Dedifferentiated amniotic fluid mesenchymal stem cell (primary cell): ENCODE results near the gene WNT2B.

Experiments
- DNase-seq: peaks from one replicate; pipeline ENCODE4 v3.0.0-alpha.2; 2016; ENCODE audit errors: extremely low spot score

The WNT2B gene

DNA sequence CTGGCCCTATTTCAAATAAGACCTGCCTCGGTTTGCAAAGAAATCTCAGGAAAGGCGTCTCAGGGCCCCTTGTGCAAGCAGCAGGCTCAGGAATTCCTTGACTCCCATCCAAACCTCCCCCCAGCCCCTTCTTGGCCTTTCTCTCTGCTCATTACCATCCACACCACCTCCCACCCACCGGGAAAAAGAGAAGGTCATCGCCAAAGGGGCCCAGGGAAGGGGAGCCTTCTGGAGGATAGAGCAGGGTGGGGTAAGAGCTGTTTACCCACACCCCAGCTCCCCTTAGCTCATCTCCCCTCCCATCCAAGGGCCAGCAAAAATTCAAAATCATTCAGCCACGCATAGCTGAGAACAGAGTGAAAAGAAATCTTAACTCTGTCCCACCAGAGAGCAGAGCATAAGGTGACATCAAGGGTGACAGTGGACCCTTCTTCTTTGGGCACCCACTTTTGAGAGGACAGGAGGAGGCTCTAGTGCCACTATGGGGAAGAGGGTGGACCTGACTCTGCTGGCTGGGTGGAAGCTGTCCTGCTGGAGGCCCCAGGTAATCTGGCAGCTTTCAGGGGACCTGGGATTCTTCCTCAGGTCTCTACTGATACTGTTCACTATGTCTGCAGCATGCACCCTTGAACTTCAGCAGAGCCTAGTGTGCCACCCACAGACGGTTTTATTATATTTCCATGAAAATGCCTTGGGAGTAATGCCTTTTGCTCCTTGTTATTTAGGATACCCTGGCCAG is 3.9 kb upstream of the WNT2B start:
- no peak for DNase-seq

DNA sequence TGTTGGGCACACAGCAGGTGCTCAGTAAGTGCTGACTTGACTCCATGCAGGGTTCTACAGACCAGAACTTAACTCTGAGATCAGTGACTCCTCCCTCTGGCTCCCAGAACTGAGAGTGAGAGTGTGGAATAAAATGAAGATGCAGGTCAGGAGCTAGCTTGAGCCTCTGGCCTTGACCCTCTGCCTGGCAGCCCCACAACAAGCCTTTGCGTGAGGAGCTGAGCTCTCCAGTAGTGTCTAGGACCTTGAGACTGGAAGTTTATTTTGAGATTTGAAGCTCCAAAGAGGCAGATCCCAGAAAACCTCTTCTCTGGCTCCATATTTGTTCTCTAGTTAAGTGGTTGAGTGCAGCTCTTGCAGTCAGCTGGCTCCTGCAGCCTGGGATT is 3.4 kb upstream of the WNT2B start:
- DNase-seq = no peak

DNA sequence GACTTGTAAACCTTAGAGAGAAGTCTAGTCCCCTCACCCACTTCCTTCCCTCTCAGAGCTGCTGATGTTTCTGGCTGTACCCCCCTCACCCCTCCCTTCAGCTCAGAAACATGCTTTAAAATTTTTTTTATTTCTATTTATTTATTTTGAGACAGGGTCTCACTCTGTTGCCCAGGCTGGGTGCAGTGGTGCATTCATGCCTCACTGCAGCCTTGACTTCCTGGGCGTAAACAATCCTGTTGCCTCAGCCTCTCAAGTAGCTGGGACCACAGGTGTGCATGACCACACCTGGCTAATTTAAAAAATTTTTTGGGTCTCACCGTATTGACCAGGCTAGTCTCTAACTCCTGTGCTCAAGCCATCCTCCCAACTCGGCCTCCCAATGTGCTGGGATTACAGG is 2.9 kb upstream of the WNT2B start:
- no peak for DNase-seq

DNA sequence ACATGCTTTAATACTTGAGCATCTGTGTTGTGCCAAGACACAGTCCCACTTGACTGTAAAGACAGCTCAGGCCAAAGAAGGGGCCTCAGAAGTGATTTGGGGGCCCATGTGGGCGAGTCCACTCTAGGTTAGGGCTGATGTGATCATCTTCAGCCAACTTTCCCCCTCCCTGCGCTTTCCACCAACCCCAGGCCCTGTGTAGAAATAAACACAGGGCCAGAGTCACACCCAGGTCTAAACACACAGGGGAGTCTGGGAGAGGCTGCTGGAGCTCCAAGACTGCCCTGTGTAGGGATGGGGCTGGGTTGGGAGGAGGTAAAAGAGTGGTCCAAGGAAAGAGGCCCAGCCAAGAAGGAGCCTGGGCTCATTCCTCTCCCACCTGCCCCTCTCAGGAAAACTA is 2.5 kb upstream of the WNT2B start:
- no peak for DNase-seq

DNA sequence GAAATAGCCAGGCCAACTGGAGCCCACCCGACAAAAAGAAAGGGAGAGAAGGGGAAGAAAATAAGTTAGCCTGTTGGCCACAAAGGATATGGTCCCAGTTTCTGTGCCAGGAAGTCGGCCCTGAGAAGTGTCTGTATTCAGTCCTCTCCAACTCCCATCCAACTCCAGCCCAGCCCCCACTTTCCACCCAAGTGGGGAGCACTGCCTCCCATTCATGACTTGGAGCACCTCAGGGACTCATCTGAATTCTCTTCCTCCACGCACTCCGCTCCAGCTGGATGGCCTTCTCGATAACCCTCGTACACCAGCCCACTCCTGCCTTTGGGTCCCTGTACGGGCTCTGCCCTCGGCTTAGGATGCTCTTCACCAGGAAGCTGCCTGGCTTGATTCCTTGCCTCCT is 2.0 kb upstream of the WNT2B start:
- DNase-seq = no peak

DNA sequence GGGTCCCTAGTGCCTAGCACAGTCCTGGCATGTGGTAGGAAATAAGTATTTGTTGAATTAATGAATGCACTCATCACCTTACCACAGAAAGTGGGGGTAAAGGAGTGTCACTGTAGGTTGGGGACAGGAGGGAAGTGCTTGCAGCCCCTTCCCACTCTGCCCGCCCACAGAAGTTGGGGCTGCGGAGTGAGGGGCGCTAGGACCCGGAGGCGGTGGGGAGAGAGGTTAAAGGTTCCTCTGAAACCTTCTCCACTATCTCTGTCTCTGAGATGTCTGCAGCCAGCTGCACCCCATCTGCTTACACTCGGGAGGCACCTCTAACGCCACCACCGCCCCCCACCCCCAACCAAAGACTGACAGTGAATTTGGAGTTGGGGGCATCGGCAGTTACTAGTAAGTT is 1.4 kb upstream of the WNT2B start:
- DNase-seq = no peak

DNA sequence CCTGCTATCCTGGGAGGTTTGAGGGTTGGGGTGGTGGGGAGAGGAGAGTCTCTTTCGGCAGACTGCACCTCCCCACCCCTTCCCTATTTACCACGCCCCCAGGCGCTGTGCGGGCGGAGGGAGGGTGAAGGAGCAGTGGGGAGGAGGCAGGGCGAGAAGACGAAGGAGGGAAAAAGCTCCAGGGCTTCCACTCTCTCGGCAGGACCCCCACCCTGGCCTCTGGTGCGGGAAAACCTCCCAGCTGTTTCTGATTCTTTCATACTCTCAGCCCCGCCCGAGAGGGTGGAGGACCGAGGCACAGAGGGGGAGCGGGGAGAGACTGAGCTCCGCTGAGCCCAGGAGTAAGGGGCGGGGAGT is 866 bp upstream of the WNT2B start:
- no peak for DNase-seq

DNA sequence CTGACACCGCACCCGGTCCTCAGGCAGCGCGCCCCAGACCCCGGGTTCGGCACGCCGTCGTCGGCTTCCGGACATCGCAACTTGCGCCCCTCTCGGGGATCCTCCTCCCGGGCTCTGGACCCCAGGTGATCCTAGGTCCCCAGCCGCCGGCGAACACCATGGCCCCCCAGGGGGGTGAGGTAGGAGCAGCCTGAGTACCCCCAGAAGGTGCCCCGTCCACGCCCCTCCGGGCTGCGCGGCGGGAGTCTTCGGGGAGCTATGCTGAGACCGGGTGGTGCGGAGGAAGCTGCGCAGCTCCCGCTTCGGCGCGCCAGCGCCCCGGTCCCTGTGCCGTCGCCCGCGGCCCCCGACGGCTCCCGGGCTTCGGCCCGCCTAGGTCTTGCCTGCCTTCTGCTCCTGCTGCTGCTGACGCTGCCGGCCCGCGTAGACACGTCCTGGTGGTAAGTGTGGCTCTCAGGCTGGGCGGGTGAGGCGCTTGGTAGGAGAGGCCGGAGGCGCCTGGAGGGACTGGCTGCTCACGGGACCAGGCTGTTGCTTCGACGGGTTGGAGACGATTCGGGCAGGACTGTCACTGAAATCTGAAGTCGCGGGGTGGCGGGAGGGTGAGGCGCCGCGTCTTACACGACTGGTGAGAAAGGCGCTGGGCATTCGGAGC is 367 bp downstream of the WNT2B start:
- DNase-seq = no peak

DNA sequence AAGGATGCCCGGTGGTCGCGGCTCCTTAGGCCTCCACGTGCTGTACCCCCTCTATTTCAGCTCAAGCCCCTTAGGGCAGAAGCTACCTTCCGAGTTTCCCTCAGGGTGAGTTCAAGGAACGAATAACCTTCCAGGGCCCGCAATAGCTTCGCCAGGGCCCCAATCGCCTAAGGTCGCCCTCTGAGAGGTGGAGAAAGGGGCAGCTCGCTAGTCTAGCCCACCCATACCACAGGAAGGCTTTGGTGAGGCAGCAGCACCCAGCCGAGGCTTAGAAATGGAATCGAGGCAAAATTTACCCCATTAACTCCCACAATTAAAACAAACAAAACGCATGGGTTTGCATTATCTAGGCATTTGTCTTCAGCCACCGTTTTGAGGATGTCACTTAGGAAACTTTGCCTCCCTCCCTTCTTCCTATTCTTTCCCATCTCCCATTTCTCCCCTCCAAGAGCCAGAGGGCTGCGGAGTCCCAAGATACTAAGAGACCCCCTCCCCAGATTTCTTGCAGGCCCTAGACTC is 954 bp downstream of the WNT2B start:
- no peak for DNase-seq

DNA sequence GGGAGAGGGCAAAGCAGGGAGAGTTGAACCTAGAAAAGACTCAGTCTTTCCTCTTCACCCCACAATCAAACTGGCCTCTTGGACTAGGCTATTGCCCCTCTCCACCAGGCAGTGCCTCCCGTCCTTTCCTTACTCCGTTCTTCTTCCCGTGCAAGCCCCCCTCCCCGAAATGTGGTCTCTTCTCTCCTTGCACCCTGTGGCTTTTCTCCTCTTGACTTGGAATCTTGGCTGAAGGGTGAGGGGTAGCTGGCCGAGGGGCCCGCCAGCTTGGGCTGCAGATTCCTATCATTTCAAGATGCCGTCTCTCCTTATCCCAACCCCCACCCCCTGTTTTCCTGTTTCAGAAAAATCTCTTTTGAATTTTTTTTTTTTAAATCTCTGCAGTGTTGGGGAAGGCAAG is 1.6 kb downstream of the WNT2B start:
- no peak for DNase-seq

DNA sequence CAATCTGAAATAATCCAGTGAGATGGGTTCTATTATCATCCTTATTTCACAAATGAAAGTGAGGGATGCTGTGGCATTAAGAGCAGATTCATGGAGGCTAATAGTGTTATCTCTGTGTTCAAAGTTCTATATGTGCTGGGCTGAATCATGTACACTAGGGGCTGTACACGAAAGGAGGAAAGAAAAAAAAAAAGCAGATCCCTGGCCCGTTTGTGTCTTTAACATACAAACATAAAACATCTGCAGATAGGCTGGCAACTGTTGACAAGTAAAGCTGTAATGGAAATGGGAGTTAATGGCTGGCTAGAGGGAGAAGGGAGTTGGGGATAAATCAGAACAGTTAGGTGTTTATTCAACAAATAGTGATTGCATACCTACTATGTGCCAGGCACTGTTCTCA is 3.1 kb downstream of the WNT2B start:
- no peak for DNase-seq

DNA sequence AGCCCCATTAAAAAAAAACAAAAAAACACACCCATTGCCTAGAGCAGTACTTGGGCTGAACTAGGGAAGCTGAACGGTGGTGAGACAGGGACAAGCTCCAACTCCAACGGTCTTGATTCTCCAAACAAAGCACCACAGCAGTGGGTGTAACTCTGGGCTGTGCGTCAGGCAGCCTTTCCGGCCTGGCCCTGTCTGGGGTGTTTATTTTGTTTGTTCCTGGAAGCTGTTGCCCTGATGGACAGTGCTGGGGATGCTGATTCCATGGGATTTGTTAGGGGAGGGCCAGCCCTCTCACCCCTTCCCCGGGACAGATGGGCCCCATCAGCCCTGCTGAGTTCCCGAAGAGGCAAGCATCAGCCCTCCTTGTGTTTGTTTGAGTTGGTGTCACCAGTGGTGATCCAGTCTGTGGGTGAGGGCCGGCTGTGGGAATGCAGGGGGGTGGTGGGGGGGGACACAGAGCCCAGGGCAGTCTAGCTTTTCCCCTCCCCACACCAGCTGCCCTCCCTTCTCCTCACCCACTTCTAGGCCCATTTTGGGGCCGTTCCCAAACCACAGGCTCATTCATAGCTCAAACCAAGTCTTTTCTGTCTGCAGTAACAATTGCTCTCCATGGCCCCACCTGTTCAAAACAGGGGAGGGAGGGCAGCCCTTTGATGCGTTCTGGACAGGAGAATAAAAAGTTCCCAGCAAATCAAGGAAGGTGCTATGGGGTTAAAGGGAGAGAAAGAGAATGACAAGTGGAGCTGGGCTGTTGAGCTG is 4.5 kb downstream of the WNT2B start:
- peak; percentile 26 for DNase-seq

DNA sequence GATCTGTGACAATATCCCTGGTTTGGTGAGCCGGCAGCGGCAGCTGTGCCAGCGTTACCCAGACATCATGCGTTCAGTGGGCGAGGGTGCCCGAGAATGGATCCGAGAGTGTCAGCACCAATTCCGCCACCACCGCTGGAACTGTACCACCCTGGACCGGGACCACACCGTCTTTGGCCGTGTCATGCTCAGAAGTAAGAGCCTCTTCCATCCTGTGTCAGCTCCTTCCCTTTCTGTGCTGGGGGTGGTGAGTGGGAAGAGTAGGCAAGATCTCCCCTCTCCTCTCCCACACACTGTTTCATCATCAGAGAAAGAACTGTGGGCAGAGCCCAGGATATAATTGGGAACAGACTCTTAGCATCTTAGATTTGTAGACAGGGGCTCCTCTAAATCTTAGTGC is 6.1 kb downstream of the WNT2B start:
- no peak for DNase-seq

DNA sequence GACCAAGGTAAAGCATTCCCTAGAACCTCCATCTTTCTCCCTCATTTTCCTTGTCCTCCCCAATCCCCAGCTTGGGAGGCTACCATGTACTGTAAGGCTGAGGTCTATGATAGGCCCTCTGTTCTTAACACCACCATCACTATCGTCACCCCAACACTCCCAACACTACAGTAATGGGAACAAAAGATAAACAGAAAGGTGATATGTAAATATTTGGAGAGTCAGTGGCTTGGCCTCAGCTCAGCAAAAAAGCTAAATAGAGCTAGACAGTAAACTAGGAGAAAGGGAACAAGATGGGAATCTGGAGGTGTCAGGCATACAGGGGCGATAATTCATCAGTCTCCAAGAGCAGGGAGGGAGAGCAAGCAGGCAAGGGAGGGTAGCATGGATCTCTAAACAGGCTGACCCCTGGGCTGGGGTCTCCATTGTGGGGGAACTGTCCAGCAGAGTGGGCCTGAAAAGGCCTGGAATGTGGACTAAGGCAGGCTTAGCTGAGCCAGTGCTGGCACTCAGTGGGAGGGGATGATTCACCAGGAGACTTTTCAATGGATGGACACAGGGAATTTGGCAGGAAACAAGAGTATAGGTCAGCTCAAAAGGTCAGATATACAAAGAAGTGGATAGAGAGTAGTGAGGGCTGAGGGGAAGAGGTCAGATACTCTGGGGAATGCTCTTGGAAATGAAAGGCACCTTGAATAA is 6.7 kb downstream of the WNT2B start:
- DNase-seq = no peak

DNA sequence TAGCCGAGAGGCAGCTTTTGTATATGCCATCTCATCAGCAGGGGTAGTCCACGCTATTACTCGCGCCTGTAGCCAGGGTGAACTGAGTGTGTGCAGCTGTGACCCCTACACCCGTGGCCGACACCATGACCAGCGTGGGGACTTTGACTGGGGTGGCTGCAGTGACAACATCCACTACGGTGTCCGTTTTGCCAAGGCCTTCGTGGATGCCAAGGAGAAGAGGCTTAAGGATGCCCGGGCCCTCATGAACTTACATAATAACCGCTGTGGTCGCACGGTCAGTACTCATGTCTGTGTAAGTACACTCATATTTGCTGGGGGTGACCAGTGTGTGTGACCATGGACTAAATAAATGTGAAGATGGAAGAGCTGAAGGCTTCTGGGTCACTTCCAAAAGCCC is 7.4 kb downstream of the WNT2B start:
- no peak for DNase-seq

DNA sequence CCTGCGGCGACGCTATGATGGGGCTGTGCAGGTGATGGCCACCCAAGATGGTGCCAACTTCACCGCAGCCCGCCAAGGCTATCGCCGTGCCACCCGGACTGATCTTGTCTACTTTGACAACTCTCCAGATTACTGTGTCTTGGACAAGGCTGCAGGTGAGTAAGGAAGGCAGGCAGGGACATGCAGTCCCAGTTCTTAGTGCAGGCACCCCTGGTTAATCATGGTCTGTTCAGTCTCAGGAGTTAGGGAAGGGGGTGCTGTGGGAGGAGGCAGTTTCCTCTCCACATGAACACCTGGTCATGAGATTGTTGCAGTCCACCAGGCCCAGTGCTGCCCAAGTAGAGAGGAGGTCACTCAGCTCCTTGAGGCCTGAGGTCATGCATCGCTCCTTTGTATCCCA is 8.5 kb downstream of the WNT2B start:
- DNase-seq = no peak

DNA sequence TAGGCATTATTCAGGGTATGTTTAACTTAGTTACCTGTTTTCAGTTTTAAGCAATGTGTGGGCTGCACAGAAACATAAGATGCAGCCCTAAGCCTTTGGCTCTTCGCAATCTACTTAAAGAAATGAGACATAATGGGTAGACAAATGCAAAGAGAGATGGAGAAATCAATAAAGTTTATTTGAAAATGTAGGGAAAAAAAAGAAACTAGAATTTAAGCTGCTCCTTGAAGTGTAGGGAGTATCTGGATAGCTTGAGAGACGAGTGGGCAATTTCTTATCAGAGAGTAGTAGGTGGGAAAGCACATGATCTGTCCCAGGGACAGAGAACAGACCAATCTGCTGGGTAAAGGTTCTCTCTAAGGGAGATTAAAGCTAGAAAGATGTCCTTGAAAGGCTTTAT is 8.9 kb downstream of the WNT2B start:
- no peak for DNase-seq

DNA sequence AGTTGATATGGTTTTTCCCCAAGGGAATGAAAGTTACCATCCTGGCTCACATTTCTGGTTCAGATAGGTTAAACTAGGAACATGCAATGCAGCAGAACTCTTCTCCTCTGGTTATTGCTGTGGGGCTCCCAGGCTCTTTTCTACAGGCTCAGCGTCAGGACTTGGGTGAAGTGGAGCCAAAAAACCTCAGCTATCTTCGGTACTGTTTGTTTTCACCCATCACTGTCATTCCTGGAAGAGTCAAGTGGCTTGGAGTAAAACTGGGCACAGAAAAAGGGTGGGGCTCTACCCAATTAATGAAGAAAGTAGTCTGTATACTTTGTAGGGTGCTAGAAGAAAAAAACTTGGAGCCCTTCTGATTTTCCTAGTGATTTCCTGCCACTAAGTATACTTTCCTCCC is 9.4 kb downstream of the WNT2B start:
- no peak for DNase-seq

DNA sequence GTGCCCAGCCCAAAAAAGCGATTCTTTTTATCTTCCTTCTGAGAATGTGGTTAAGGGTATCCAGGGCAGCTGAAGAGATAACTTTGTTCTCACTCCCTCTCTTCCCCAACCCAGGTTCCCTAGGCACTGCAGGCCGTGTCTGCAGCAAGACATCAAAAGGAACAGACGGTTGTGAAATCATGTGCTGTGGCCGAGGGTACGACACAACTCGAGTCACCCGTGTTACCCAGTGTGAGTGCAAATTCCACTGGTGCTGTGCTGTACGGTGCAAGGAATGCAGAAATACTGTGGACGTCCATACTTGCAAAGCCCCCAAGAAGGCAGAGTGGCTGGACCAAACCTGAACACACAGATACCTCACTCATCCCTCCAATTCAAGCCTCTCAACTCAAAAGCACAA is 11.4 kb downstream of the WNT2B start:
- no peak for DNase-seq

DNA sequence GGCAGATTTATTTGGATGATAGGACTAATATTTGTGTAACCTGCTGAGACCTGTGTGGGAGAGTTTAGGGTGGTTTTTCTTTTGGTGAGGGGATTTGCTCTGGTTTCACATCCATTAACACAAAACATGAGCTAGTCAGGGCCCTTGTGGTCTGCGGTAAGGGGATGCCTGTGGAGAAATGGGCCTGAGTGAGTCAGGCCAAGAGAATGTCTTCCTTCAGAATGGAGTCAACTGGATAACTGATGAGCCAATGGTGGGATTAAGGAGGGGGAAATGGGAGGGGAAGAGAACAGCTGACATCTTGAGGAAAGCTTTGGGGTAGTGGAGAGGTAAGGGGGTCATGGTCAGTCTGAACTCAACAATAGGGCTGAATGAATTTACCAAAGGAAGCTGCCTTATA is 13.9 kb downstream of the WNT2B start:
- DNase-seq = peak; percentile 80

DNA sequence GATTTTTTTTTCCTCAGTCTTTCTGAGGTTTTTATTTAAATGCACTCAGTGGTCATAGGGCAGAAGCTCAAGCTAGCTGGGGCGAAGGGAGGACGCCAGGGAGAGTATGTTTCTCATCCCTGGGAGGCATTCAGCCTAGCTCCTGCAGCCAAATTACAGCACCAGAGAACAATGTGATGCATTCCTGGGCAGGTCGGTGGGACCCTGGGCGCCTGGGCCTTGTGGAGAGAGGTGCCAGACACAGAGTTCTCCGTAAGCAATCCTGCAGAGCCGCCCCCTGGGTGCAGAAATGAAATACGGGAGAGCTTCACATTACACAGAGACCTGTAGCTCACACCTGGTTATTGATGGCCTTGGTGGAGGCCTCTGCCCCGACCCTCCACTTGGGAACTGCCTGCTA is 15.5 kb downstream of the WNT2B start:
- no peak for DNase-seq

DNA sequence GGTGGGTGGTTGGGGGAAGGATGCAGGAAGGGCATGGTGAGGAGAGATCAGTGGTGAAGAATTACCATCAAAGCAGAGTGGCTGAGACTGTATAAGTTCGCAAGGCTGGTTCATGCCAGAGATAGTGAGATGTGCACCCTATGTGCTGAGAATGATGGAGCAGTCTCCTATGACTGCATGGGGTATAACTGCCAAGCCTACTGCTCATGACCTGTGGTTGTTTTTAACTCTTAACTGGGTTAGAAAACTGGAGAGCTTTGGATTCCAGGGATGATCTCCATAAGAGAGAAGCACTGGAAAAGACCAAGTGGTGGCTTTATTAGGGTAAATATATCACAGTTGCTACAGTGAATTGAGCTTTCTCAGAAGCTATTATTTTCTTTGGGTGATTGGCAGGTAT is 16.2 kb downstream of the WNT2B start:
- DNase-seq = no peak
